ENCODE measurements around the gene CLIP2.
"Not testable (repeated sequence)": the region's sequence is repeated elsewhere in the genome, so short reads cannot be mapped to it uniquely, and the experiment has no call there.

Gene CLIP2

GRCh38 chr7:74411571-74411970 is 122.4 kb downstream of the CLIP2 start:
- in situ Hi-C loops (cut with MboI; ENCODE audit: low pct_unique_long_range_greater_than_20kb, low sequenced_read_pairs); DNase-seq: not testable (repeated sequence)

GRCh38 chr7:74412056-74412455 is 122.8 kb downstream of the CLIP2 start:
- in situ Hi-C loops (cut with MboI; ENCODE audit: low pct_unique_long_range_greater_than_20kb, low sequenced_read_pairs), result no loop called here
- DNase-seq, result peak; percentile 54

GRCh38 chr7:74412603-74413002 is 123.4 kb downstream of the CLIP2 start:
- DNase-seq, result no peak
- in situ Hi-C loops (cut with MboI; ENCODE audit: low pct_unique_long_range_greater_than_20kb, low sequenced_read_pairs), result no loop called here

GRCh38 chr7:74414595-74415333 is 125.6 kb downstream of the CLIP2 start:
- in situ Hi-C loops (cut with MboI; ENCODE audit: low pct_unique_long_range_greater_than_20kb, low sequenced_read_pairs); DNase-seq: not testable (repeated sequence)

- in situ Hi-C loops (cut with MboI; ENCODE audit: low pct_unique_long_range_greater_than_20kb, low sequenced_read_pairs), result no loop called here
- peak; percentile 66 for DNase-seq
Measured at GRCh38 chr7:74417419-74417971, 128.3 kb downstream of the CLIP2 start.

- in situ Hi-C loops (cut with MboI; ENCODE audit: low pct_unique_long_range_greater_than_20kb, low sequenced_read_pairs), result no loop called here
- no peak for DNase-seq
Measured at GRCh38 chr7:74418076-74418475, 128.9 kb downstream of the CLIP2 start.

- in situ Hi-C loops (cut with MboI; ENCODE audit: low pct_unique_long_range_greater_than_20kb, low sequenced_read_pairs), result no loop called here
Measured at GRCh38 chr7:74418538-74418937, 129.3 kb downstream of the CLIP2 start.

GRCh38 chr7:74419232-74419631 is 130.0 kb downstream of the CLIP2 start:
- in situ Hi-C loops (cut with MboI; ENCODE audit: low pct_unique_long_range_greater_than_20kb, low sequenced_read_pairs); DNase-seq: not testable (repeated sequence)

More at GRCh38 chr7:74418538-74418937, 129.3 kb downstream of the CLIP2 start:
- DNase-seq, result no peak

GRCh38 chr7:74420006-74420405 is 130.8 kb downstream of the CLIP2 start:
- in situ Hi-C loops (cut with MboI; ENCODE audit: low pct_unique_long_range_greater_than_20kb, low sequenced_read_pairs), result no loop called here
- no peak for DNase-seq

- in situ Hi-C loops (cut with MboI; ENCODE audit: low pct_unique_long_range_greater_than_20kb, low sequenced_read_pairs), result no loop called here
- DNase-seq, result no peak
Measured at GRCh38 chr7:74424291-74424880, 135.2 kb downstream of the CLIP2 start.

- in situ Hi-C loops (cut with MboI; ENCODE audit: low pct_unique_long_range_greater_than_20kb, low sequenced_read_pairs), result no loop called here
- no peak for DNase-seq
Measured at GRCh38 chr7:74428023-74428422, 138.8 kb downstream of the CLIP2 start.

GRCh38 chr7:74429153-74429747 is 140.0 kb downstream of the CLIP2 start:
- no peak for DNase-seq
- in situ Hi-C loops (cut with MboI; ENCODE audit: low pct_unique_long_range_greater_than_20kb, low sequenced_read_pairs), result no loop called here

- DNase-seq; in situ Hi-C loops (cut with MboI; ENCODE audit: low pct_unique_long_range_greater_than_20kb, low sequenced_read_pairs): not testable (repeated sequence)
Measured at GRCh38 chr7:74430409-74430808, 141.2 kb downstream of the CLIP2 start.

GRCh38 chr7:74430961-74431466 is 141.8 kb downstream of the CLIP2 start:
- in situ Hi-C loops (cut with MboI; ENCODE audit: low pct_unique_long_range_greater_than_20kb, low sequenced_read_pairs), result no loop called here
- DNase-seq, result no peak

GRCh38 chr7:74437291-74437571 is 148.0 kb downstream of the CLIP2 start:
- DNase-seq; in situ Hi-C loops (cut with MboI; ENCODE audit: low pct_unique_long_range_greater_than_20kb, low sequenced_read_pairs): not testable (repeated sequence)

- in situ Hi-C loops (cut with MboI; ENCODE audit: low pct_unique_long_range_greater_than_20kb, low sequenced_read_pairs), result no loop called here
Measured at GRCh38 chr7:74438327-74438726, 149.1 kb downstream of the CLIP2 start.

GRCh38 chr7:74439541-74439940 is 150.3 kb downstream of the CLIP2 start:
- DNase-seq, result no peak
- in situ Hi-C loops (cut with MboI; ENCODE audit: low pct_unique_long_range_greater_than_20kb, low sequenced_read_pairs), result no loop called here

More at GRCh38 chr7:74438327-74438726, 149.1 kb downstream of the CLIP2 start:
- DNase-seq, result no peak

GRCh38 chr7:74440143-74440542 is 150.9 kb downstream of the CLIP2 start:
- in situ Hi-C loops (cut with MboI; ENCODE audit: low pct_unique_long_range_greater_than_20kb, low sequenced_read_pairs); DNase-seq: not testable (repeated sequence)

- no peak for DNase-seq
- in situ Hi-C loops (cut with MboI; ENCODE audit: low pct_unique_long_range_greater_than_20kb, low sequenced_read_pairs), result no loop called here
Measured at GRCh38 chr7:74441801-74442200, 152.6 kb downstream of the CLIP2 start.

All from KBM-7 (cell line).